Epithelial cell of esophagus (primary cell): Measurements from ENCODE around the gene OOEP.
"Not testable (repeated sequence)": the region's sequence is repeated elsewhere in the genome, so short reads cannot be mapped to it uniquely, and the experiment has no call there.

ENCODE experiments used
- DNase-seq: peaks from one replicate; pipeline ENCODE4 v3.0.0; 2010; ENCODE audit warnings: low read depth
- H3K4me3 ChIP-seq: 2 replicates; pipeline ENCODE4 v1.5.1; 2011; ENCODE audit warnings: mild to moderate bottlenecking, low read length, control low read depth
- TF ChIP-seq, protein P1 (sequence below): IDR thresholded peaks from 2 replicates; pipeline ENCODE4 v1.5.1; 2011; ENCODE audit warnings: low read depth, mild to moderate bottlenecking, low read length, control low read depth, inconsistent platforms; ENCODE audit not compliant: insufficient read depth; ENCODE audit errors: missing control alignments

Gene OOEP

DNA sequence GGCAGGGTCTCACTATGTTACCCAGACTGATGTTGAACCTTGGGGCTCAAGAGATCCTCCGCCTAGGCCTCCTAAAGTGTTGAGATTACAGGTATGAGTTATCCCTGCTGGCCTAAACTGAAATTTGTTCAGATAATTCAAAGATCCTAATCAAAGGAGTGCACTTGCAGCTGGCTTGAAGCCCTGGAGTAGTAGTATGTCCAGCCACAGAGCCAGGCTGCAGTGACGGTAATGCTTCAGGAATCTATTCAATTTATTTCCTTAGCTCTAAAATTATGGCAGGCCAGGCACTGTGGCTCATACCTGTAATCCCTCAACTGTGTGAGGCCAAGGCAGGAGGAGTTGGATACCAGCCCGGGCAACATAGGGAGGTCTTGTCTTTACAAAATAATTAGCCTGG is 23.6 kb upstream of the OOEP start:
- DNase-seq = no peak
- H3K4me3 ChIP-seq = no peak overlapping the region
- TF ChIP-seq, protein P1, sequence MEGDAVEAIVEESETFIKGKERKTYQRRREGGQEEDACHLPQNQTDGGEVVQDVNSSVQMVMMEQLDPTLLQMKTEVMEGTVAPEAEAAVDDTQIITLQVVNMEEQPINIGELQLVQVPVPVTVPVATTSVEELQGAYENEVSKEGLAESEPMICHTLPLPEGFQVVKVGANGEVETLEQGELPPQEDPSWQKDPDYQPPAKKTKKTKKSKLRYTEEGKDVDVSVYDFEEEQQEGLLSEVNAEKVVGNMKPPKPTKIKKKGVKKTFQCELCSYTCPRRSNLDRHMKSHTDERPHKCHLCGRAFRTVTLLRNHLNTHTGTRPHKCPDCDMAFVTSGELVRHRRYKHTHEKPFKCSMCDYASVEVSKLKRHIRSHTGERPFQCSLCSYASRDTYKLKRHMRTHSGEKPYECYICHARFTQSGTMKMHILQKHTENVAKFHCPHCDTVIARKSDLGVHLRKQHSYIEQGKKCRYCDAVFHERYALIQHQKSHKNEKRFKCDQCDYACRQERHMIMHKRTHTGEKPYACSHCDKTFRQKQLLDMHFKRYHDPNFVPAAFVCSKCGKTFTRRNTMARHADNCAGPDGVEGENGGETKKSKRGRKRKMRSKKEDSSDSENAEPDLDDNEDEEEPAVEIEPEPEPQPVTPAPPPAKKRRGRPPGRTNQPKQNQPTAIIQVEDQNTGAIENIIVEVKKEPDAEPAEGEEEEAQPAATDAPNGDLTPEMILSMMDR = no peak

DNA sequence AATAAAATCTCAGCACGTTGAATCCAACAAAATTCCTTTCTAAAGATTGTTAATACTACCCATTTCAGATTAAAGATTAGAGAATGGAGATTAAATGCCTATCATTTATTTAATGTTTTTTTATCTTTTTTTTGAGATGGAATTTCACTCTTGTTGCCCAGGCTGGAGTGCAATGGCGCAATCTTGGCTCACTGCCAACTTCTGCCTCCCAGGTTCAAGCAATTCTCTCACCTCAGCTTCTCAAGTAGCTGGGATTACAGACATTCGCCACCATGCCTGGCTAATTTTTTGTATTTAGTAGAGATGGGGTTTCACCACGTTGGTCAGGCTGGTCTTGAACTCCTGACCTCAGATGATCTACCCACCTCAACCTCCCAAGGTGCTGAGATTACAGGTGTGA is 22.5 kb upstream of the OOEP start:
- H3K4me3 ChIP-seq = not testable (repeated sequence)
- DNase-seq = peak; percentile 20

DNA sequence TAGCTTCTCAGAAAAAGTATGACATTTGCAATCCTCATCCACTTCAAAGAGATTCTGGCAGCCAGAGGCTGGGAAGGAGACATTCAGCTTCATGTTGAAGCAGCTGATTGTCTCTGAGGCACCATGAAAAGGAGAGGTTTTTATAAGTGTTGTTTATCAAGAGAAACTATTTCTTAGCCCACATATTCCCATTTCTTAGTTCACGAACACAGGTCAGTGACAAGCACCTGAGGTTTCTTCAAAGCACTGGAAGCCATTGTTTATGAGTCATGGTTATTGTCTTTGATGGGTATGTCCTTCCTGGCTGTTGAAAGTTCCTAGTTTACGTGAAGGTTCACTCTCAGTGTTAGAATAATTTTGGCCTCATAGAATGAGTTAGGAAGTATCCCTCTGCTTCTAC is 22.0 kb upstream of the OOEP start:
- H3K4me3 ChIP-seq = no peak overlapping the region
- TF ChIP-seq, protein P1 = no peak
- peak; percentile 46 for DNase-seq

DNA sequence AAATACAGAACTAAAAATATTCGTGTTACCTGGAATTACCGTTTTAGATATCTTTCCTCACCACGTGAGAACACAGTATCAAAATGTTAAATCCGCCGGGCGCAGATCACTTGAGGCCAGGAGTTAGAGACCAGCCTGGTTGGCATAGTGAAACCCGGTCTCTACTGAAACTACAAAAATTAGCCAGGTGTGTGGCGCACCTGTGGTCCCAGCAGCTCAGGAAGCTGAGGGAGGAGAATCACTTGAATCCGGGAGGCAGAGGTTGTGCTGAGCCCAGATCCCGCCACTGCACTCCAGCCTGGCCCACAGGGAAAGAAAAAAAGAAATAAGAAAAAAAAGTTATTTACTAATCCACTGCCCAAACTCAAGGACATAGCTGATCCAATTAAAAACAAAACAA is 20.2 kb upstream of the OOEP start:
- TF ChIP-seq, protein P1 = no peak
- no peak for DNase-seq
- no peak overlapping the region for H3K4me3 ChIP-seq

DNA sequence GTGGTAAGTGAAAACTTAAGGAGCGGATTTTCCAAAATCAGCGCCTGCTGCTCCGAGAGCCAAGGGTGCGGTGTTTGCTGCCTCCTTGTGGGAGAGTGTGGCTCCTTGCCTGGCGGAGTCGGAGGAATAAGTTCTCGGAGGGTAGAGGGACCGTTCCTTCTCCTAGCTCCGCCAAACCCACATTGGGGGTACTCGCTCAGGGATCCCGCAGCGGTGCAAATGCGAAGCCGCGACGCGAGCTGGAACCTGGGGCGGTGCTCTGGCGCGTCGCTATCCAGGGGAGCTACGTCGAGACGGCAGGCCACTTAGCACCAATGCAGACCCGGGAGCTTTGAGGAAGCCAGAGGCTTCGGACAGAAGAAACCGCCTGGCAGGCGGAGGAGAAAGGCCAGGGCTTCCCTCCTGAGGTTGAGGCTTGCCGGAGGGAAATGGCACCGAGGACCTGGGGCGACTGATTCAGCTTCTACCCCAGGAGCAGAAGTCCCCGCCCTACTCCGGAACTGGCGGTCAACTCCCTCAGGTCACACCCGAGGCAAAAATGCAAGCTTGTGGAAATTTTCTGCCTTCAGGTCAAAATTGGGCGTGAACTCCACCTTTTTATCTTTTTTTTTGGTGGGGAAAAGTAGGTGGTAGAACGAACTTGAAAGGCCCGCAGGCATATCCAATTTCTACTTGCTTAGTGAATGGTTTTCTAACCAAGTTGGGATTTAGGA is 19.3 kb upstream of the OOEP start:
- TF ChIP-seq, protein P1 = peak; percentile 75
- H3K4me3 ChIP-seq = peak overlapping the region; percentile 49
- peak; percentile 63 for DNase-seq

DNA sequence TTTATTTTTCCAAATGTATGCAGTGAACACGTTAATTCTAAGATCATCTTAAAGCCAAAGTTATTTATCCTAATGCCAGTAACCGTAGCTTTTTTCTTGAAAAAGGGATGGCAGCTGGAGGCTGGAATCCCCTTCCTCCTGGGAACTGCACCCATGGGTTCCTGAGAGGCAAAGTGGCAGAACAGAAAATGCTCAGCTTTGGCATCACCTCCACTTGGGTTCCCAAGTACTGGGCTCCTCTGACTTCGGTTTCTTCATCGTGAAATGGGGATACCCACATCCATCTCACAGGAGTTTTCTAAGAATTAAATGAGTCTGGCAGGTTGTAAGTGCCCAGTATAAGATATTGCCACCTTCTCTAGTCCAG is 18.7 kb upstream of the OOEP start:
- peak overlapping the region; percentile 49 for H3K4me3 ChIP-seq
- TF ChIP-seq, protein P1 = no peak
- no peak for DNase-seq

DNA sequence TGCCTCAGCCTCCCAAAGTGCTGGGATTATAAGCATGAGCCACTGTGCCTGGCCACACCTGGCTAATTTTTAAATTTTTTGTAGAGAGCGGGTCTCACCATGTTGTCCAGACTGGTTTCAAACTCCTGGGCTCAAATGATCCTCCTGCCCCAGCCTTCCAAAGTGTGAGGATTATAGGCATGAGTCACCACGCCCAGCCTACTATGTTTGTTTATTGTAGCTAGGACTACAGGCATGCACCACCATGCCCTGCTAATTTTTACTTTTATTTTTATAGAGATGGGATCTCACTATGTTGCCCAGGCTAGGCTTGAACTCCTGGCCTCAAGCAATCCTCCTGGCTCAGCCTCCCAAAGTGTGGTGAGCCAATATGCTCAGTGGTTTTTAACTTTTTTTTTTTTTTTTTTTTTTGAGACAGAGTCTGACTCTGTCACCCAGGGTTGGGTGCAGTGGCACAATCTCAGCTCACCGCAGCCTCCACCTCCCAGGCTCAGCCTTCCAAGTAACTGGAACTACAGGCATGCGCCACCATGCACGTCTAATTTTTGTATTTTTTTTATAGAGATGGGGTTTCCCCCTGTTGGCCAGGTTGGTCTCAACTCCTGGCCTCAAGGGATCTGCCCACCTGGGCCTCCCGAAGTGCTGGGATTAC is 12.9 kb upstream of the OOEP start:
- DNase-seq = peak; percentile 62
- H3K4me3 ChIP-seq = no peak overlapping the region
- TF ChIP-seq, protein P1 = no peak

DNA sequence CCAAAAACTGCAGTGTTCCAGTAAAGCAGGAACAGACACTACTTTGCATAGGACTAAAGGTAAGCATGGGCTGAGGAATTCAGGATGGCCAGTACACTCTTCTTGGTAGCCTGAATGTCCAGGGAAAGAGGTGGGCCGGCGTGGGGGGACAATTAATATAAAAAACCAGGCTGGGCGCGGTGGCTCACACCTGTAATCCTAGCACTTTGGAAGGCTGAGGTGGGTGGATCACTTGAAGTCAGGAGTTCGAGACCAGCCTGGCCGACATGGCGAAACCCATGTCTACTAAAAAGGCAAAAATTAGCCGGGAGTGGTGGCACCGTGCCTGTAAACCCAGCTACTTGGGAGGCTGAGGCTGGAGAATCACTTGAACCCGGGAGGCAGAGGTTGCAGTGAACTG is 11.8 kb upstream of the OOEP start:
- DNase-seq, H3K4me3 ChIP-seq: not testable (repeated sequence)
